ENCODE results near the gene HPRT1.

The HPRT1 gene

DNA sequence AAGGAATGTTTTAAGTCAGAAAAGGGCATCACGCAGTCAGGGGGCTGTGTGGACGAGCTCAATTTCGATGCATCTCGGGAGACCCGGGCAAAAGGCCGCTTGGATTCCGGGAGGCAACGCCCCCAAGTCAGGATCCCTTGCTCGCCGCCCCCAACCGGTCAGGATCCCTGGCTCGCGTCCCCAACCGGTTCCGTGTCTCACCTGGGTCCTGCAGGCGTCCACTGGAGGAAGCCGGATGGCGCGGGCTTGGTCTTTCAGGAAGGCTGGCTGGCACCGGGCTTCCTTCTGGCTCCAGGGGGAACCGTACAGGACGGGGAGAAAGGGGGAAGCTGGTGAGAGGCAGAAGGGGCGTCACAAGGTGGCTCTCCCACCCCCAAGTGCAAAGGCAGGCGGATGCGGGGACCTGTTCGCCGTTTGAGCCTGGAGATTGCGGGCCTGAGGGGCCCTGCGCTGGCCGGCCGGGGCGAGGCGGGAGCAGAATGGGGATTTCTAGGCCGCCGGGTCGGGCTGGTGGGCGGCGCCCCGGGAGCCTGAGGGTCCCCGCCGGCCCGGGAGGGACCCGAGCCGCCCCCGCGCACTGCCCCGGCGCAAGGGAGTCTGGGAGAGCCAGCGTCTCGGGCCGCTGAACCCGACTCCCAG lies 84.7 kb downstream of the HPRT1 start:
- FAIRE-seq, result no peak

DNA sequence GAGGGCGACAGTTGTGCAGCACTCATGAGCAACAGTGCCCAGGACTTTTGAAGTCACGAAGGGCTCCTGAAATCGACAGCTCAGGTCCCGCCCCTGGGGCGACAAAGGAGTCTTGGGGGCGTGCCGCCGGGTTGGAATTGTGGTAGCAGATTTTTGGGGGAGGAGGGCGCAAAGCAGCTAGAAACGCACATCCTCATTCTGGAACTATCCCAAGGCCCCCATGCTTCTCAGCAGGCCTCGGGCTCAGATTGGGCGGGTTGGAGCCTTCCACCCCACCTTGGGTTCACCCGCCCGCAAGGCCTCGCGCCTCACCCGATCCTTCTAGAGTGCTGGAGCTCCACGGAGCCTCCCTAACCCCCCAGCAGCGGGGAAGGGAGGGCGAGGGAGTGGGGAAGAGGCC lies 85.5 kb downstream of the HPRT1 start:
- no peak for FAIRE-seq

DNA sequence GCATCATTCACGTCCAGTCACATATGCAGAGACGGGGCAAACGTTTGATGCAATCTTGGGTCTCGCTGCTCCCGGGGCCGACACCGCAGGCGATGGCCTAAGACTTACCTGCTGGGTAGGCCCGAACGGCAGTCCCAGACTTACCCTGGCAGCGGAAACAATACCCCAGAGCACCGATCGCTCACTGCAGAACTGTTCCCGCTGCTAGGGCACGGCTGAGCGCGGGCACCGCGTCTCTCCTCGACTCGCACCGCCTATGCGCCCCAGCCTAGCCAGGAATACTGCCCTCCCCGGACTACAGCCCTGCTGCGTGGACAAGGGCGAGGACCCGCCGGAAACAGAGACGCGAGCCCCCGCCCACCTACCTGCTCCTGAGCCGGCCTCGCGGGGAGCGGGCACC lies 86.2 kb downstream of the HPRT1 start:
- no peak for FAIRE-seq

DNA sequence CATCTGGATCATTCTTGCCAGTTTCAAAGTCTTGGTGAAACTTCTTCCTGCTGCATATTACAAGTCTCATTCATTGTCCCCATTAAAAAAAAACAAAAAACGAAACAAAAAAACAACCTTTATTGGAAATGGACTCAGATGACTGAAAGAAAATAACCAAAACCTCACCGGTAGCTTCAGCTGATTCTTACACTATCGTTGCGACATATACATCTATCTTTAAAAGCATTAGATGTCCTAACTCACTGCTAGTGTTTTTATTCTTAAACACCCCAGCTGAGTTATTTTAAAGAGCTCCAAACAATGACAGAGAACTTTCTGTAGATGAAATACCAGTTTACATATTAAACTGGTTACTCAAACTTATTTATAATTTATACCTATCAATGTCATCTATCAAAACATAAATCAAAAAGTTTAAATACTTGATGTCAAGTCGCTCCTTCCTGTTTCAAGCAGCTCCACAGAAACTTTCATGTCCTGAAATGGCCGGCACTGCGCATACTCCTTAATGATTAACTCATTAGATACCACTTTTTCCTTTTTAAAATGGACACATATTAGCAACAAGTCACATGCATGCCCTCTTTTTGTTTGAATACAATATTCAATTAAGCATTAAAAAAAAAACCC lies 87.2 kb downstream of the HPRT1 start:
- FAIRE-seq, result no peak

DNA sequence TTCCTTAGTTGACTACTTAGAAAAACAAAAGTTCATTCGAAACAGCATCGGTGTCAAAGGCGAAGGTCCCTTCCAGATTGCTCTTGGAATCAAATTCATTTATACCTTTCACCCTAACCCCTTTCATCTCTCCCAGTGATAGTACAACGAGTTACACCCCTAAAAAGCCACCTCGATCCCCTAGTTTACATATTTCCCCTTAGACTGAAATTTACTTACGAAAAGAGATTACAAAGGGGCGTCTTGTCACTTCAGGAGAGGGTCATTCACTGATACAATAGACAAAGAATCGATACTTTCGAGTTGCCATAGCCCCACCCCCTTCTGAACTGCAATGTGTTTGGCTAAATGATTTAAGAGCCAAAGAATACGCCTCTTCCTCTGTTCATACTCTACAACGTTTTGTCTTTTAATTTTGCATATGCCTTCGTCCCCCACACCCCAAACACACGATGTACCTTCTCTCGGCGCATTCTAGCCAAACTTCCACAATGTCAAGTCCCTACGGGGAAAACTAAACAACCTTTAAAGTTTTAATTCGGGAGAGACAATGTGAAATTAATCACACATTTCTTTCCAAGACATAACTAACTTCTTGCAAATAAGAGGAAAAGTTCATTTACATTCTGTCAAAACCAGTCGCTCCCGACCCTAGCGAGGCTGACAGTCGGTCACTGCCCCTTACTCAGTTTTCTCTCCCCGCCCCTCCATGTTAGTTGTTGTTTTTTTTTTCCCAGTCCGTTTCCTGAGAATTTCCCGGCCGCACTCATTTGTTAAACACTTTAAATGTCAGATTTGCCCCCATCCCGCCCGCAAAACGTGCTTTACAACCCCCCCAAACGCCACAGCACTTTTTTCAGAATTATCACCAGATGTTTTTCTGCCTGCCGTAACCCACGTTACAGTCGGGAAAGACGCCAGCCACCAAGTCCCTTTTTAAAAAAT lies 88.6 kb downstream of the HPRT1 start:
- FAIRE-seq, result no peak
